Measurements from ENCODE around the gene CD99.

- no peak for TF ChIP-seq CTCF (conservative IDR thresholded peaks at IDR 0.05 in 1 of 2, IDR thresholded peaks at IDR 0.05 in 1 of 2; ENCODE audit: low read depth in 1 of 2, low read length in 2 of 2)
- TF ChIP-seq EZH2 (IDR thresholded peaks at IDR 0.05; ENCODE audit: low read length, missing control alignments) = no peak
These were observed 42.2 kb downstream of the CD99 start for GRCh38 chrX:2733286-2733685.

All from fibroblast of lung (primary cell).